ENCODE measurements around the gene HHIPL1.

DNA sequence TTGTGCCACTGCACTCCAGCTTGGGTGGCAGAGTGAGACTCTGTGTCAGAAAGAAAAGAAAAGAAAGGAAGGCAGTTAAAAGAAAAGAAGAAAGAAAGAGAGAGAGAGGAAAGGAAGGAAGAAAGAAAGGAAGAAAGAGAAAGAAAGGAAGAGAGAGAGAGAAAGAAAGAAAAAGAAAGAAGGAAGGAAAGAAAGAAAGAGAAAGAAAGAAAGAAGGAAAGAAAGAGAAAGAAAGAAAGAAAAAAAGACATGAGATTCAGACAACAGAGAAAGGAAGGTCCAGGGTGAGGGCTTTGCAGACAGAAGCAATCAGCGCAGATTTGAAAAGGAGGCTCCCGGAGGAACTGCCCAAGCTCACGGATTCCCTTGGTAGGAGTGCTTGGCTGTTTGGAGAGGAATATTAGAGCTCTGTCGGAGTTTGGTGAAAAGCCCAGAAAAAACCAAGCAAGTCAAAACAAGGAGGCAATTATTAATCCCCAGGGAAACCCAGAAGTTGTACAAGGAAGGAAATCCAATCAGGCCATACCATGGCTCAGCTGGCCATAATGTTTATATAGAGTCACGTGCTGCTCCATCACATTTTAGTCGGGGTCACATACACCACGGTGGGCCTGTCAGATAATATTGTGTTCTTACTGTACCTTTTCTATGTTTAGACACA is 29.3 kb upstream of the HHIPL1 start:
- TF ChIP-seq, protein P1, sequence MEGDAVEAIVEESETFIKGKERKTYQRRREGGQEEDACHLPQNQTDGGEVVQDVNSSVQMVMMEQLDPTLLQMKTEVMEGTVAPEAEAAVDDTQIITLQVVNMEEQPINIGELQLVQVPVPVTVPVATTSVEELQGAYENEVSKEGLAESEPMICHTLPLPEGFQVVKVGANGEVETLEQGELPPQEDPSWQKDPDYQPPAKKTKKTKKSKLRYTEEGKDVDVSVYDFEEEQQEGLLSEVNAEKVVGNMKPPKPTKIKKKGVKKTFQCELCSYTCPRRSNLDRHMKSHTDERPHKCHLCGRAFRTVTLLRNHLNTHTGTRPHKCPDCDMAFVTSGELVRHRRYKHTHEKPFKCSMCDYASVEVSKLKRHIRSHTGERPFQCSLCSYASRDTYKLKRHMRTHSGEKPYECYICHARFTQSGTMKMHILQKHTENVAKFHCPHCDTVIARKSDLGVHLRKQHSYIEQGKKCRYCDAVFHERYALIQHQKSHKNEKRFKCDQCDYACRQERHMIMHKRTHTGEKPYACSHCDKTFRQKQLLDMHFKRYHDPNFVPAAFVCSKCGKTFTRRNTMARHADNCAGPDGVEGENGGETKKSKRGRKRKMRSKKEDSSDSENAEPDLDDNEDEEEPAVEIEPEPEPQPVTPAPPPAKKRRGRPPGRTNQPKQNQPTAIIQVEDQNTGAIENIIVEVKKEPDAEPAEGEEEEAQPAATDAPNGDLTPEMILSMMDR (IDR thresholded peaks at IDR 0.05; ENCODE audit: poor library complexity): no peak
- TF ChIP-seq EZH2 (IDR thresholded peaks at IDR 0.05; ENCODE audit: borderline replicate concordance) (no peak), EZH2phosphoT487 (IDR thresholded peaks at IDR 0.05; ENCODE audit: low read depth, severe bottlenecking, unreplicated experiment) (no peak)
